Lower leg skin (tissue), 4 donors: Measurements from ENCODE around the gene ENDOG. TPM values are rescaled to one million over a fixed set of nuclear protein-coding genes. Genes with fewer than 3 reads are reported as not detected.

Experiments
- DNase-seq, 2 donors: peaks; one replicate each; pipeline ENCODE4 v3.0.0-alpha.2; 2019; ENCODE audit warnings: low spot score in 2 of 2
- H3K4me3 ChIP-seq: fragments of 200-600 bp; sonication (generic); 2 replicates; pipeline ENCODE4 v1.5.1; 2017; ENCODE audit warnings: mild to moderate bottlenecking, low read depth; ENCODE audit not compliant: poor library complexity, severe bottlenecking
- CTCF ChIP-seq, 3 donors: fragments of 450-650 bp; IDR thresholded peaks; one replicate each; pipeline ENCODE4 v1.5.1; 2016; ENCODE audit warnings: antibody characterized with exemption in 3 of 3, mild to moderate bottlenecking in 3 of 3, moderate library complexity in 2 of 3
- POLR2A ChIP-seq, 2 donors: fragments of 450-650 bp; IDR thresholded peaks; one replicate each; pipeline ENCODE4 v1.6.1; 2016 to 2017; ENCODE audit warnings: antibody characterized with exemption in 2 of 2, mild to moderate bottlenecking in 1 of 2, moderate library complexity in 1 of 2
- WGBS, 2 donors: methylation state at CpG; one replicate each; pipeline ENCODE4 v1.1.5; 2018; 5-methylcytosine and 5-hydroxymethylcytosine counted together
- intact Hi-C: fragments of 100-400 bp; cut with DNase I; formaldehyde crosslinking; loops from one replicate; pipeline ENCODE4 v1.15.0; 2023; ENCODE audit warnings: low total_unique reads
- total RNA-seq, 4 donors: library from RNA; depleted of rRNA; stranded (reverse); fragments of >200 nt; gene quantifications; one replicate each; pipeline ENCODE4 v1.1.0, GENCODE V29; 2016

ENDOG gene
- total RNA-seq, 4 donors from 2014 or later, result 12.5 to 34.7 (median 25.5) TPM

DNA sequence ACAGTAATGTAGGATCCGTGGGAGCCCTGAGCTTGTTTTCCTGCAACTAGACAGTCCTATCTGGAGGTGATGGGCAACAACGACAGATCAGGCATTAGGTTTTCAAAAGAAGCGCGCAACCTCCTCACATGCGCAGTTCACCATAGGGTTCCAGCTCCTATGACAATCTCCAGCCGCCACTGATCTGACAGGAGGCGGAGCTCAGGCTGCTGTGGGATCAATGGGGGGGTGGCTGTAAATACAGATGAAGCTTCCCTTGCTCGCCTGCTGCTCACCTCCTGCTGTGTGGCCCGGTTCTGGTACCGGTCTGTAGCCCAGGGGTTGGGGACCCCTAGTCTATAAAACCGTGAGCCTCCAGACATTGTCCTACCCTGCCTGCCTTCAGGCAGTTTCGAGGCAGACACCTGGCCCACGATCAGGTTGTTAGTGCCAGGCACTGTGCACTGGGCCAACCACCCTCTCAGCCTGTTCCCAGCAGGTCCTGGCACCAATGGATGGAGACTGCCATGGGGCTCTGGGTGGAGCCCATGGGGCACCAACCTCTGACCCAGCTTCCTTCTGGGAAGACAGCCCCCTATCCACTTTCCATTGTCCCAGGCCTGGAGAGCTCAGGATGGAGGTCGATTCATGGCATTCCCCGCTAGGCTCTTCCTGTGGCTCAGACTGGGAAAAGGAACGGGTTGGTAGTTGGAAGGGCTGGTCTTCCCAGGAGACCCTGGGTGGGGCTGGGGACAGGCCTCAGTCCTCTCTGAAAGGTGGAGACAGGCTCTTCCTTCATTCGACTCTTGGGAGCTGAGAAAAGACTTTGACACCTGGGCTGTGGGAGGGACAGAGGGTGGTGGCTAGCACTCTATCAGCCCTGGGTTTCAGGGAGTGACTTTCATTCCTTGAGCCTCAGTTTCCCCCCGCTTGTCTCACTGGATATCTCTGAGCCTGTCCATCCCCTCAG lies 1.7 kb downstream of the ENDOG start:
- no peak overlapping the region for H3K4me3 ChIP-seq
- TF ChIP-seq POLR2A (IDR thresholded peaks at IDR 0.05), result no peak
- no peak for TF ChIP-seq CTCF (IDR thresholded peaks at IDR 0.05)
- DNase-seq, result no peak
- 54 to 58% methylated on average over 16 to 18 of the region's 18 CpGs for WGBS, 2 donors
- intact Hi-C loops, result no loop called here

DNA sequence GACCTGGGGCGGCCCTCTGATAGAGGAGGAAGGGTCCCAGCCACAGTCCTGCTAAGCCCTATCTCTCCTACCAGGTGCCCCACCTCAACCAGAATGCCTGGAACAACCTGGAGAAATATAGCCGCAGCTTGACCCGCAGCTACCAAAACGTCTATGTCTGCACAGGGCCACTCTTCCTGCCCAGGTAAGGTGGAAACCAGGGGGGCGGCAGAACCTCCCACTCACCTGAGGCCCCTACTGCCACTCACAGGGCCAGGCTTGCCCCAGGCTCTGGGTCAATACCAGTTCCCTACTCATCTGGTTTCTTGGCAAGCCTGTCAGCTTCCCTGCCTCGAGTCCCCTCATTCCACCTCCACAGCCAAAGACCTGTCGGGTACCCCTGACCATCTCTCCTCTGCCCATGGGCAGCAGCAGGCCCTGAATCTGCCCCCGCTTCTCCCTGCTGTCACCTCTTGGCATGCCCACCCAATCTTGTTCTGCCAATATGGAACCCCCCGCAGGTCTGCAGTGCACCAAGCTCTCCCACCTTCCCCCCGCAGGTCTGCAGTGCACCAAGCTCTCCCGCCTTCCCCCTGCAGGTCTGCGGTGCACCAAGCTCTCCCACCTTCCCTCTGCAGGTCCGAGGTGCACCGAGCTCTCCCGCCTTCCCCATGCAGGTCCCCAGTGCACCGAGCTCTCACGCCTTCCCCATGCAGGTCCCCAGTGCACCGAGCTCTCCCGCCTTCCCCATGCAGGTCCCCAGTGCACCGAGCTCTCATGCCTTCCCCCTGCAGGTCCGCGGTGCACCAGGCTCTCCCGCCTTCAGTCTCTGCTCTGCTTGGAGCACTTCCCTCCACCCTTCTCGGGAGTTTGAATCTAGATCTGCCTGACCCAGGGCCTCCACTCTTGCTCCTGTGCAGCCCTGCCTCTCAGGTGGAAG lies 2.6 kb downstream of the ENDOG start:
- intact Hi-C loops, result no loop called here
- DNase-seq, result no peak
- no peak for TF ChIP-seq POLR2A (IDR thresholded peaks at IDR 0.05)
- TF ChIP-seq CTCF (IDR thresholded peaks at IDR 0.05), result no peak
- no peak overlapping the region for H3K4me3 ChIP-seq
- 82% methylated on average over 24 of the region's 24 CpGs for WGBS, 2 donors

DNA sequence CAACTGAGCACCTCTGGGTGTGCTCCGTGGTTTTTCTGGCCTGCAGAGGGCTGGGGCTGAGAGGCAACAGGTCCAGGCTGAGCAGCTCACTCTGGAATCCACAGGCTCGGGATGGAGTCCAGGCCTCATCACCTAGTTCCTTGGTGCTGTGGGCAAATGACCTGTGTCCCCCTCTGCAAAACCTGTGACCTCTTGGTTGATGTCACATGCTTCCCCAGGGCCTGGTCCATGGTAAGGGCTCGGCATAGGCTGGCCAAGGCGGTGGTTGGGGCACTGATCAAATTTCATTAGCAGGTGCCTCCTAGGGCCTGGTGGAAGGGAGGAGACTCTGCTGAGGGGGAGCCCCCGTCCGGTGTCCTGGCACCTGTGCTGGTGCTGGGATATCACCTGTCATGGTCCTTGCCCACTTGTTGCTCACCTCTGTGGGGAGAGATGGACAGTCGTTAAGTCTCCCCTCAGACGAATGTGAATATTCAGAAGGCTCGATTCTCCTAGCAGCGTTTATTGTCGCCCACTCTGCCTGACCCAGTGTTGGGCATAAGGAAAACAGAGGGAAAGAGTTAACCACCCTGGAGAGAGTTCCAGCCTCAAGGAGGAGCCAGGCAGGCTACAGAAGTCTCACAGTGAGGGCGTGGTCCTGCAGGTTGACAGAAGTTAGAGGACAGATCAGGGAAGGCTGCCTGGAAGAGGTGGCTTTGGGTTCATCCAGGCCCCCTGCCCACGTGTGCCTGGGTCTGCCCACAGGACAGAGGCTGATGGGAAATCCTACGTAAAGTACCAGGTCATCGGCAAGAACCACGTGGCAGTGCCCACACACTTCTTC lies 3.5 kb downstream of the ENDOG start:
- DNase-seq, result no peak
- intact Hi-C loops, result no loop called here
- H3K4me3 ChIP-seq, result no peak overlapping the region
- no peak for TF ChIP-seq CTCF (IDR thresholded peaks at IDR 0.05)
- no peak for TF ChIP-seq POLR2A (IDR thresholded peaks at IDR 0.05)
- 83 to 87% methylated on average over 15 to 16 of the region's 16 CpGs for WGBS, 2 donors

DNA sequence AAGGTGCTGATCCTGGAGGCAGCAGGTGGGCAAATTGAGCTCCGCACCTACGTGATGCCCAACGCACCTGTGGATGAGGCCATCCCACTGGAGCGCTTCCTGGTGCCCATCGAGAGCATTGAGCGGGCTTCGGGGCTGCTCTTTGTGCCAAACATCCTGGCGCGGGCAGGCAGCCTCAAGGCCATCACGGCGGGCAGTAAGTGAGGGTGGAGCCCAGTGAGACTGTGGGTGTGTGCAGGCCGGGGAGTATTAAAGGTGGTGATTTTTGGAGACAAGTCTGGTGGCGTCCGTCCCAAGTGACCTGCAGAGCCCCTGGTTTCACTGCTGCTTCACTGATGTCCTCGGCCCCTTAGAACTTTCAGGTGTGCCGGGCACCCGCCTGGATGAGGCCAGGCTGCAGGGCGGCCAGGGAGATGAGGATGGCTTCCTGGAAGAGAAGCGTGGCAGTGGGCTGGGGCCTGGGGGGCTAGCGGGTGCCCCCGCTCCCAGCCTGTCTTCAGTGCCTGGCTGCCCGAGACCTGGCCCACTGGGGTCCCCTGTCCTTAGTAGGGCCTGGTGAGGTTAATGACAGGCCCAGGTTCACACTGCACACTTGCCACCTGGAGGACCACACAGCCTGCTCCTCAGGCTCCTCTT lies 4.2 kb downstream of the ENDOG start:
- no peak for DNase-seq
- TF ChIP-seq CTCF (IDR thresholded peaks at IDR 0.05), result no peak
- no peak for TF ChIP-seq POLR2A (IDR thresholded peaks at IDR 0.05)
- no peak overlapping the region for H3K4me3 ChIP-seq
- 87 to 91% methylated on average over 20 to 22 of the region's 22 CpGs for WGBS, 2 donors
- intact Hi-C loops, result no loop called here

- no peak for DNase-seq
- intact Hi-C loops, result no loop called here
- H3K4me3 ChIP-seq, result no peak overlapping the region
- WGBS, 2 donors, result 89 to 91% methylated on average over 19 of the region's 19 CpGs
- TF ChIP-seq CTCF (IDR thresholded peaks at IDR 0.05), result no peak
- no peak for TF ChIP-seq POLR2A (IDR thresholded peaks at IDR 0.05)
Measured at GRCh38 chr9:128823362-128823902, 5.1 kb downstream of the ENDOG start.
